Fibroblast of skin of left biceps (primary cell): Measurements from ENCODE around the gene CXCL9.
"Not testable (repeated sequence)": the region's sequence is repeated elsewhere in the genome, so short reads cannot be mapped to it uniquely, and the experiment has no call there.

Source experiments
- DNase-seq, 2 experiments: peaks; one replicate each; pipeline ENCODE4 v3.0.0-alpha.2; 2013; ENCODE audit warnings: low read depth in 2 of 2

CXCL9 gene

DNA sequence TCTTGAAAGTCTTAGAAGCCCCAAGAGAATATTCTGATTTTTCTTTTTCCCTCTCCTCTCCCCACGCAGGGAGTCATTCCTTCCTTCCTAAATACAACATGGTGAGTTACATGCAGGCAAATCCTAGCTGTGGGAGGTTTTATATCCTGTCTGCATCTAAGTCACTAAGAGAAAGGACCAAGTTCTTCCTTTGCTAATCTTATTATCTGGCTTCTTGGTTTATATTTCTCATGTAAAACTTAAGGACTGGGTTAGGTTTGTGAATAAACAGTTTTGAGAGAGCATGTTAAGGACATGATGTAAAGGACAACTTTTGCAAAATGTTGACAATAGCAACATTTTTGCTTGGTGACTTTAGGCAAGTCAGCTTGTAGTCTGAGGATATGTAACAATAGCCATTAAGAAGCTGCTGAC, 5.1 kb upstream of the CXCL9 start:
- DNase-seq = no peak

DNA sequence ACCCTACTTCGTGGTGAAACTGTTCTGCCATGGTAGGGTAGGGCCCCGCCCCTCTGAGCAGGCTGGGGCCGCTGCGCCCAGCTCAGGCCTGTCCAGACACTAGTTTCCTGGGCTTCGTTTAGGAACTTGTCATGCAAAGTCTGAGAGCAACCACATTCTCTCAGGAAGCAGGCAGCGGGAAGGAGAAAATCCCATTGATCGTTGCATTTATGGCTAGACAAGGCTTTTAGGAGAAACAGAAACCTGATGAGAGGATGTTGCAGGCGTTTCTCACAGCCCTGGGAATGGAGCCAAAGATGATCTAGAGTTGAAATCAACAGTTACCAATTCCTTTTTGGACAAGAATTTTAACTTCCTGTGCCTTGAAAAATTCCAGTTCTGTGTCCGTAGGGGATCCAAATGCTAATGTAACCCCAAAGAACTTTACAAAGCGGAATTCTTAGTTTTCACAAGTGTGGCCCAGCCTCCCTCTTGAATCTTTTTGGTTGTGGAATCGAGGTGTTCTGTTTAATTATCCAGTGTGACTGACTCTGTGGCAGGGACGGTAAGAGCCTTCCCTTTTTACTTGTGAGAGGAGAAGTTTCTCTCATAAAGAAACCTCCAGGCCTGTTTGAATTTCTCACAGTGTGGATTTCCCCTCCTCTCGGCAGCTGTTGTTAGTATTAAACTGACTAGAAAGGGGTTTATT, 4.5 kb upstream of the CXCL9 start:
- peak; percentile 55 to 66 for DNase-seq

DNA sequence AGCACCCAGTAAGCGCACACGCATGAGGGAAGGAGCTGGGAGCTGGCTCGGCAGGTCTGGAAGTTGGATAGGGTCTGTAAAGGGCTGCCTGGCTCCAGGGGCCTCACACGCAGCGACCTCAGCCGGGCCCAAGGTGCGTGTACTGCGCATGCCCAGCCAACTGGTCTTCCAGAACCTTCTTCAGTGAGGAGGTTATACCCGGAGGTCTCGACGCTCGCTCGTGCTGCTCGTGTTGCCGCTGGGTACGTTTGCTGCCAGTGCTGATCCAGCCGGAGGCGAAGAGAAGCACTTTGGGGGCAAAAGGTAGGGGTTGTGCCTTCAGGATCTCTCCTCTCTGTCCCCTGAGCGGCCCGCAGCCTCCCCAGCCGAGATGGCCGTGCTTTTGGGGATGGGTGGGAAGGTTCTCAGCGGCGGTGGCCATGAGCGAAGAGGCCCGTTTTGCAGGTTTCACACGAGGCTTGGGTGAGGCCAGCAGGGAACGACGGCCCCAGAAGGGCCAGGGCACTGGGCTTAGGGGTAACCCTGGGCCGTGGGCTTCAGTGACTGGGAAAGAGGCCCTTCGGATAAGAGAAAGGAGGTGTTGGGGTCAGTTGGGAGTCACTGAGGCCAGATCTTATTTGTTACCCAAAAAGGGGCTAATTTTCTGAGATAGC, 3.8 kb upstream of the CXCL9 start:
- DNase-seq = no peak

DNA sequence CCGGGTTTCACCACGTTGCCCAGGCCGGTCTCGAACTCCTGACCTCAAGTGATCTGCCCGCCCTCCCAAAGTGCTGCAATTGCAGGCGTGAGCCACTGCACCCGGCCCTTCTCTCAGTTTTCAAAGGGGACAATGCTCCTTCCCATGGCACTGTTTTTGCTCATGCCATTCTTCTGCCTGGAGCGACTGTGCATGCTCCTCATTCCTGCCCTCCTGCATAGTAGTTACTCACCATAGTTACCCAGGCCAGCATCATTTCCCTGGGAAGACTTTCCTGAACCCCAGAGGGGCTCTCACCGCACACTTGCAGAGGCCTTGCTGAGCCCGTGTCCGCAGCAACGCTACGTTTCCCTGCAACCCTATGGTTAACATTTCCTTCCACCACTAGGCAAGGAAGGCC, 3.3 kb upstream of the CXCL9 start:
- no peak for DNase-seq

DNA sequence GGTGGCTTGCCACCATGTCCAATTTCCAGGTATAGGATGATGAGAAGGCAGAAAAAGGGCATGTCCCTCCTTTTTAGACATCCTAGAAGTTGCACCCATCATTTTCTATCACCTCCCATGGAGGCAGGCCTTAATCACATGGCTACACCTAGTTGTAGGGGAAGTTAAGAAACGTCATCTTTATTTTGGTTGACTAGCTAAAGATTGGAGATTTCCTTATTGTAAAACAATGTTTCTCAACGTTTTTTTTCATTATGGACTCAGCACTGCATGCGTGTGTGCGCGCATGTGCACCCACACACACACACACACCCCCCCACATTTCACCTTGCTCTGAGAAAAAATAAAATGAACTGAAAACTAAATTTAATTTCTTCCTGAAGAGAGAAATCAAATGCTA, 2.0 kb upstream of the CXCL9 start:
- no peak for DNase-seq

DNA sequence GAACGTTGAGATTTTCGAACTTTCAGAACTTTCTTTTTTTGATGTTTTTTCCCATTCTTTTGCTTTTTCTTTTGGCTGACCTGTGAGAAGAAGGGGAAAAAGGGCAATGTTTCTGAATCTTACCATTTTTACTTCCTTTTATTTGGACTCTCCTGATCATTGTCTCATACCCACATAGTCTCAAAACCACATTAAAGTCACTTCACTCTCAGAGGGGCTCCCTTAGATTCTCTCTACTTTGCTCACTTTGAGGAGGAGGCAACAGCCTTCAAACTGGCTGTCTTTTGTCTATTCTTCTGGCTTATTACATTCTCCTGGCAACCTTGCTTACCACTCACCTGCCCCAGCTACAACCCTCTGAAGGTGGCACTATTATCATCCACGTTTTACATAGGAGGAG, 3.7 kb downstream of the CXCL9 start:
- no peak for DNase-seq

DNA sequence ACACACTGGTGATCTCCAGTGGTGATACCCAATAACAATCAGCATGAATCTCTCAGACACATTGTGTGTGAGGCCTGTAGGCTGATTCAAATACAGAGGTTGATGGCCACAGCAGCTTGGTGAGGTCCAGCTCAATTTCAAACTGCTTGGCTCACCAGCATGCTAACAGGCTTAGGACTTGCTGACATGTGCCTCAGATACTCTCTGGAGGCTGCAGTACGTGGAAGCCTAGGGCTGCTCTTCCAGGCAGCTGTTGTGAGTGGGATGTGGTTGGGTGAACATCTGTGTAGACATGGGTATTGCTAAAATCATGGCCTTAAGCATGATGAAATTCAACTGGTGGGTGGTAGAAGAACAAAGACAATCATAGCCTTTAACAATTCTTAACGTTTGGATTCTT, 4.3 kb downstream of the CXCL9 start:
- DNase-seq = no peak

DNA sequence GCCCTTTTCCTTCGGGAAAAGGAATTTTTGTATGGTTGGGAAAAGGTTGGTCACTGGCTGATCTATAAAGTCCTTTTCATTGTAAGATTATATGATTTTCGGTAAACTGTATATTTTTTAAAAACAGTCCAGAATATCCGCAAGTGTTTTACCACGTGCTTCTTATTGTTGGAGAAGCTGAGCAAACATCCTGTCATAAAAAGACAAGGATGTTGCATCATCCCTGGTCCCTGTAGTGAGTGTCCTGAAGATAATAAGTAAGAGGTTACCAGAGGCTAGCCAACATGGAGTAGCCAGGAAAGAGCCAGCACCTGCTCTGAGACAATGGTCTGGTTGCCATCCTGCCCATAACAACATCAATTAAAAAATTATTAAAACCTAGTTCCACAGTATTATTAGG, 5.1 kb downstream of the CXCL9 start:
- DNase-seq = no peak

DNA sequence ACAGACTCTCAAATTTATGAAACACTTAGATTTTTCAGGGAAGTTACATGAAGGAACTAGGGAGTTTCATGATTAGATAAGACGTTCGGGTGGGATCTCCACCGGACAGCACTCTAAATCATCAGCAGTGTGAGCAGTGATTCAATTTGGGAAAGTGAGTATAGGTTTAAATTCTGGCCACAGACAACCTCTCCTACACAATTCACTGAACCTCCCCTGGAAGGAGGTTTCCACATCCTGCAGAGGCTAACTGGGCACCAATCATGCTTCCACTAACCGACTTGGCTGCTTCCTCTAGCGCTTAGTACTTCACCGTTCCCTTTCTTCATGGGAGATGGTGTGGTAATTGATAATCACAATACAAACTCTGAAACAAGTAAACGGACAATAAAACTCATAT, 5.6 kb downstream of the CXCL9 start:
- DNase-seq = no peak

DNA sequence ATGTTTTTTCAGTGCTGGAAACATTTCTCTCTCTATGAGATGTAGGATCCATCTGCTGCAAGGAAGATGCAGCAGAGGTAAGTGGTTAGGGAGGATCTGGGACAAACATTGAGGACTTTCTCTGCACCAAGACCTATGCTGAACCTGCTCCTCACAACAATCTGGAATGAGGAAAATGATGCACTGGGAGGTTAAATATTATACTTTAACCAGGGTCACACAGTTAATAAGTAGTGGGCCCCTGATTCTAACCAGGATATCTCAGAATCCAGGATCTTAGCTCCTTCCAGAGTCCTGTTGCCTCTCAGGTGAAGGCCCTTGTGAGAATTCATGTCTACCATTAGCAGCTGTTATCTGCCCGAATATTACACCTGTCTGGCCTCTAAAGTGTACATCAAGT, 7.0 kb downstream of the CXCL9 start:
- no peak for DNase-seq

DNA sequence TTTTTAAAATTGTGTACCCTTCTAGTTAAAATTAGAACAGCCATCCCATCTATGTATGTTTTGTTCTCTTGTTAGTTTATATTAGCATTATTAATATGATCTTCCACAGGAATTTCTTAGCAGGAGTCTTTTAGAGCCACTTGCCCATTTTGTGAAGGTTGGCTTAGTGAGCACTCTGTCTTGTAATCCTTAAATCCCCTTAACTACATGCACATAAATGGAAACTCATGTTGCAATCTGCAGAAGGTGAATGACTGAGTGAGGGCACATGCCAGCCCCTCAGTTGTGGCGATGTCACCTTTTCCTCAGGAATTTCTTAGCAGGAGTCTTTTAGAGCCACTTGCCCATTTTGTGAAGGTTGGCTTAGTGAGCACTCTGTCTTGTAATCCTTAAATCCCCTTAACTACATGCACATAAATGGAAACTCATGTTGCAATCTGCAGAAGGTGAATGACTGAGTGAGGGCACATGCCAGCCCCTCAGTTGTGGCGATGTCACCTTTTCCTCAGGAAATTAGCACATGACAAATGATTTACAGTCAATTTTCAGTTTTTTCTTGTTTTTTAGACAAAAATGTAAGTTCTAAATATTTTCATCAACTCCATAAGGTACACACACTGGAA, 8.7 kb downstream of the CXCL9 start:
- not testable (repeated sequence) for DNase-seq

DNA sequence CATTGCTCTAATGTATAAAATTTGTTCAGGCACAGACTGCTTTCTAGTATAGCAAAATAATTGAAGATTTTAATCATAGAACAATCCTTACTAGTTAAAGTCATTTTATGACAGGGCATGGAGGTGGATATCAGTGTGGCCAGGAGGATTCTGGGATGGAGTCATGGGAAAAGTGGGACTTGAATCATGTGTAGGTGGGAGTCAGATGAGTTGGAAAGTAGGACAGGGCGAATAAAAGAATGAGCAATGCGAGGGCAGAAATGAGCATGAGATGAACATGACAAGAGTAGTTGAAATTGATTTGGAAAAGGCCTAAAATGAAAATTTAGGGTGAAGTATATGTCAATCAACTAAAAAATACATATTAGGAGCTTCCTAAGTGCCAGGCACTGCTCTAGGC, 9.4 kb downstream of the CXCL9 start:
- DNase-seq = no peak

DNA sequence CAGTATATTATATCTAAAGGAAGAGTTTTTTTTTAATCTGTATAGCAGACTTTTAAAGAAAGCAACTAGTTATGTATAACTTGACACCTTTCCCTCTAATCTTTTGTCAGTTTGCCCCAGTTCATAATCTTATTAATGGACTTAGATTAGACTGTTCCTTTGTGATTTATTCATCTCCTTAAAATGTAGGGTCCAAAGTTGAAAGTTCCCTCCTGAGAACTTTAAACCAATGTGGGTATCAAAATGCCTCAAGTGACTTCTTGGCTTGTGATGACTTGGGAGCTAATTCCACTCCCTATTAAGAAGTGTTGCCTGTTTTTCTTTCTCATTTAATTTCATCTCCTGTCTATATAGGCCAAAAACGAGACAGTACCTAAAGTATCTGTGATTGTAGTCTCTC, 10.2 kb downstream of the CXCL9 start:
- no peak for DNase-seq

DNA sequence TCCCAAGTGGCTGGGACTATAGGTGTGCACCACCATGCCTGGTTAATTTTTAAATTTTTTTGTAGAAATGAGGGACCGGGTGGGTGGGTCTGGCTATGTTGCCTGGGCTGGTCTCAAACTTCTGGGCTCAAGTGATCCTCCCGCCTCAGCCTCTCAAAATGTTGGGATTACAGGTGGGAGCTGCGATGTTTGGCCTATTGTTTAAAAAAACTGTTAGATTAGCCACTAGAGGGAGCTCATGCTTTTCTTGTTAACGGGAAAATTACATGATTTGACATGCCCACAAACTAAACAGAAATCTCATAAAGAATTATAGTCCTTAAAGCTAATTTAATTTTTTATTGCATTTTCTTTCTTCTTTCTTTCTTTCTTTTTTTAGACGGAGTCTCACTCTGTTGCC, 11.6 kb downstream of the CXCL9 start:
- peak in 1 of 2 experiments; percentile 19 for DNase-seq

DNA sequence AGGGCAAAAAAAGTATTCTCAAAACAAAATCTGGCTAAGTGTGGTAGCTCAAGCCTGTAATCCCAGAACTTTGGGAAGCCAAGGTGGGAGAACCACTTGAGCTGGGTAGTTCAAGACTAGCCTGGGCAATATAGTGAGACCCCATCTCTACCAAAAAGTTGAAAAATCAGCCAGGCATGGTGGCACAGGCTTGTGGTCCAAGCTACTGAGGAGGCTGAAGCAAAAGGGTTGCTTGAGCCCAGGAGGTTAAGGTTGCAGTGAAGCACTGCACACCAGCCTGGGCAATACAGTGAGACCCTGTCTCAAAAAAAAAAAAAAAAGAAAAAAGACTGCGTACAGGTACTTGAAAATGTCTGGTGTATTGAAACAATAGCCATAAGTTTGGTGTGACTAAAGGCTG, 14.8 kb downstream of the CXCL9 start:
- DNase-seq = no peak

DNA sequence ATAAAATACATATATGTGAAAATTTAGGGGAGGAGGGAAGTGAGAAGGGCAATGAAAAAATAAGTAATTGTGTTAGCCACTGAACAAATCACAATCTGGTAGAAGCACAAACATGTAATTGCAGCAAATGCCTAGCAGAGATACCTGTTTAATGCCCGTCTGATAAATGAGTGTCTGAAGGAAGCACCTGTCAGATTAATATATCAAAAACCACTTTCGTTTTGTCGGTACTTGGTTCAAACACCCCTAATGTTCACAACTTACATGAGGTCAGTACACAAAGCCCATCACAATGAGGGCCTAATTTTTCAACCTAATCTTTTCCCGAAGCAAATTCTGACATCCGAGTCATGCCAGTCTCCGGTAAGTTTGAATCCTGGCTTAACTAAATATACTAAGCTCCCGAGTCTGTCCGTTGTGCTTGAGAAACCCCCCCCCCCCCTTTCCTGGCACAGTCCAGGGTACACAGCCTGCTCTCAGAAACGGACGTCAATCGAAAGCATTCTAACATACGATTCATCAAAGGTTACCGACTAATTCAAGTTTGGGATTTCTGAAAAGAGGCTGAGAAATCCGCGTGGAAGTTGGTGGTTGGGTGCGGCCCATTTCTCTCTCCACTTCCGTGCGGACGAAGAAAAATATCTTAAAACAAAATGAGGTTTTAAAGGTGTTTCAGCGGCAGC, 17.3 kb downstream of the CXCL9 start:
- no peak for DNase-seq

DNA sequence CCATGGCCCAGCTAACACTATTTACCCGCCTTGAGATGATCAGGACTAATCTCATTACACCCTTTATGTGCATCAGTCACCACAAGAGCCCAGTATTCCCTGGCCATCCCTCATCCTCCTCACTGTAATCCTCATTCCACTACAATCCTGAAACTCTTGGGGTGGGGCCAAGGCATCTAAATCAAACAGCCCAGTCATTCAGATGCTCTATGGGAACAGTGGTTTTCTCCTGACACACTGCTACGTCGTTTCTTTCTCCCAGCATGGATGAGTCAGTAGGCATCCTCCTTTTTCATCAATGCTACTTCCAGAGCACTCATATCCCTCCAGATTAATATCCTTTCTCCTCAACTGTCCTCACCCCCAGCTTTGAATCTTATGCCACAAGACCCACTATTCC, 22.2 kb downstream of the CXCL9 start:
- peak; percentile 57 to 60 for DNase-seq

DNA sequence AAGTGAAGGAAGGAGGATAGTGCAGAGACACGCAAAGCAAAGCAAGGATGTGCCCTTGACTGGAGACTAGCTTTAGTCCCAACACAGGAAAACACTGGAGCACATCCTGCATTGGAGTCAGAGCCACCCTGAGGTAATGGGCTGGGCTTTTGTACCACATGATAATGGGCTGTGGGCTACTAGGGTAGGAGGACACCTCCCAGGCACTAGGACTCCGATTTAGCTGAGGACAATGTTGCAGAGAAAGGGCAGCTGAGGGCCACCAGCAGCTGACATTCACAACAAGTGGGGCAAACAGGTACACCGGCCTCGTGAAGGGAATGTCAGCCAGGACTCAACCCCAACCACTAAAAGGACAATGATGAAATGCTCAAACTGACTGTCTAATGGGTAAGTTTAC, 26.7 kb downstream of the CXCL9 start:
- DNase-seq = no peak

DNA sequence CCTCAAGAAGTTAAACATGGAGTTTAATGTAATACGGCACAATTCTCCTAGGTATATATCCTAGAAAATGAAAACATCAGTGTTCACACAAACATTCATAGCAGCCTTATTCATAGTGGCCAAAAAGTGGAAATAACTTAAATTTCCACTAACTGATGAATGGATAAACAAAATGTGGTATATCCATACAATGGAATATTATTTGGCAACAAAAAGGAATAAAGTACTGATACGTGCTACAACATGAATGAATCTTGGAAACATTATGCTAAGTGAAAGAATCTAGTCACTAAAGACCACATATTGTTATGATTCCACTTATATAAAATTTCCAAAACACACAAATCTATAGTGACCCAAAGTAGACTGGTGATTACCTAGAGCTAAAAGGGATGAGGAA, 31.1 kb downstream of the CXCL9 start:
- no peak for DNase-seq

DNA sequence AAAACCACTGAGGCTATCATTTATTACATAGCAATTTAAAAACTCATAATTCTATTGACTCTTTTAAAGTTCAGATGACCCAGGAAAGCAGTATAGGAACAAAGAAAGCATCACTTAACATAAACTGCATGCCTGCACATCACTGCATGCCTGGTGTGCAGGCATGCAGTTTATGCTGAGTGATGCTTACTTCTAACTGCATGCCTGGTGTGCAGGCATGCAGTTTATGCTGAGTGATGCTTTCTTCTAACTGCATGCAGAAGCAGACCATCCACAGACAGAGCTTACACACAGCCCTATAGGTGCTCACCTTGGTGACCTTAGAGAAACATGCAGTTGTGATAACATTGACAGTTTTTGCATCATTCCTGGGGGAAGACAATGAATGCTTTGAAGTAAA, 33.5 kb downstream of the CXCL9 start:
- DNase-seq = no peak

DNA sequence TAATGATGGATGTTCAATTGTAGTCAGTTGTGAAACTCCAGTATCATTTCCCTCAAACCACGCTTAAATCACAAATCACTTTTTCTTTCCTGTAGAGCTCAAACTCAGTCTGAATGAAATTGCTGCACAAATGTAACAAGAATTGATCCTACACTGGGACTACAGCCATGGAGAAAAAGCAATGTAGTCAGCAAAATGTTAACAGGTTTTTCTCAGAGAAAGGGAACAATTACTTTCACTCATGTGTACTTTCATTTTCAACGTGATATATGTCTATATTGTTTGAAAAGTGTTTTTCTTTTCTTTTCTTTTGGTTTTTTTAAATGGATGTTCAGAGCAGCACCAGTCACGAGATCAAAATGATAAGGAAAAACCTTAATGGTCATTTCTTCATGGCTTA, 39.2 kb downstream of the CXCL9 start:
- DNase-seq = no peak

DNA sequence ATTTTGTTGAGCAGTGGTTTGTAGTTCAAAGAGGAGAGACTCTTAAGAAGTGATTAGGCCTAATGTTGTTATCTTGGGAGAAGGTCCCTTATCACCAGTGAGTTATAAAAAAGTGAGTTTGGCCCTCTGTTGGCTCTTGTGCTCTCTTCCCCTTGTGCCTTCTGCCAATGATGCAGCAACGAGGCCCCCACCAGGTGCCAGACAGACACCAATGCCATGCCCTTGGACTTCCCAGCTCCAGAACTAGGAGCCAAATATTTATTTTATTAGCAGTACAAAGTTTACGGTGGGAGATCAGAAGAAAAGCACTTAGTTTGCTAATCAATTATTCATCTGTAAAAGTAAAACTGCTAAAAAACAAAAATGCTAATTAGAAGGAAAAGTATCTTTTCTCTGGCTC, 43.8 kb downstream of the CXCL9 start:
- no peak for DNase-seq

DNA sequence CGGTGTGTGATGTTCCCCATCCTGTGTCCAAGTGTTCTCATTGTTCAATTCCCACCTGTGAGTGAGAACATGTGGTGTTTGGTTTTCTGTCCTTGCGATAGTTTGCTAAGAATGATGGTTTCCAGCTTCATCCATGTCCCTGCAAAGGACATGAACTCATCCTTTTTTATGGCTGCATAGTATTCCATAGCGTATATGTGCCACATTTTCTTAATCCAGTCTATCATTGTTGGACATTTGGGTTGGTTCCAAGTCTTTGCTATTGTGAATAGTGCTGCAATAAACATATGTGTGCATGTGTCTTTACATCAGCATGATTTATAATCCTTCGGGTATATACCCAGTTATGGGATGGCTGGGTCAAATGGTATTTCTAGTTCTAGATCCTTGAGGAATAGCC, 45.2 kb downstream of the CXCL9 start:
- DNase-seq = not testable (repeated sequence)
